GM13977 (cell line): ENCODE data around the gene TTC7B.

Experiments used
- DNase-seq: peaks from one replicate; pipeline ENCODE4 v3.0.0; 2012; ENCODE audit warnings: low spot score
- CTCF ChIP-seq: IDR thresholded peaks from 2 replicates; pipeline ENCODE4 v1.5.1; 2012; ENCODE audit warnings: mild to moderate bottlenecking, control low read depth; ENCODE audit not compliant: insufficient read depth; ENCODE audit errors: extremely low read depth, missing control alignments
- in situ Hi-C: fragments of 300-500 bp; cut with MboI; formaldehyde crosslinking; loops from one replicate; pipeline ENCODE4 v1.12.0; 2022; ENCODE audit warnings: low sequenced_read_pairs, low pct_unique_long_range_greater_than_20kb, mixed read lengths, inconsistent platforms; ENCODE audit not compliant: unreplicated experiment

The TTC7B gene

GRCh38 chr14:90489306-90489705 is 326.9 kb downstream of the TTC7B start:
- TF ChIP-seq CTCF, result no peak
- DNase-seq, result peak; percentile 2
- in situ Hi-C loops, result no loop called here

- in situ Hi-C loops, result no loop called here
- no peak for TF ChIP-seq CTCF
These were observed 328.0 kb downstream of the TTC7B start for GRCh38 chr14:90488256-90488655.

GRCh38 chr14:90487462-90487861 is 328.8 kb downstream of the TTC7B start:
- in situ Hi-C loops, result no loop called here
- no peak for TF ChIP-seq CTCF
- no peak for DNase-seq

More at GRCh38 chr14:90488256-90488655, 328.0 kb downstream of the TTC7B start:
- DNase-seq, result no peak

- in situ Hi-C loops, result no loop called here
- DNase-seq, result no peak
These were observed 329.2 kb downstream of the TTC7B start for GRCh38 chr14:90487031-90487430.

GRCh38 chr14:90484291-90484690 is 331.9 kb downstream of the TTC7B start:
- peak; percentile 6 for DNase-seq
- in situ Hi-C loops, result no loop called here
- no peak for TF ChIP-seq CTCF

More at GRCh38 chr14:90487031-90487430, 329.2 kb downstream of the TTC7B start:
- TF ChIP-seq CTCF, result no peak

GRCh38 chr14:90483571-90483974 is 332.7 kb downstream of the TTC7B start:
- TF ChIP-seq CTCF, result no peak
- peak; percentile 3 for DNase-seq
- in situ Hi-C loops, result no loop called here

GRCh38 chr14:90483117-90483516 is 333.1 kb downstream of the TTC7B start:
- in situ Hi-C loops, result no loop called here
- TF ChIP-seq CTCF, result no peak
- no peak for DNase-seq
